ENCODE results near the gene CAMTA2. TPM values are rescaled to one million over a fixed set of nuclear protein-coding genes. Genes with fewer than 3 reads are reported as not detected.

Gene CAMTA2
- total and polyA plus RNA-seq, 2 experiments from 2014 or later = 4.4 to 8.7 TPM

- no peak for TF ChIP-seq ZNF462 (CRISPR knock-in tag; IDR thresholded peaks at IDR 0.05)
- no peak for TF ChIP-seq REST (IDR thresholded peaks at IDR 0.05; ENCODE audit: unreplicated experiment)
- no peak for TF ChIP-seq ZNF114 (CRISPR knock-in tag; IDR thresholded peaks at IDR 0.05)
- no peak for TF ChIP-seq JUNB (IDR thresholded peaks at IDR 0.05; ENCODE audit: unreplicated experiment)
- no peak for TF ChIP-seq EZH2 (IDR thresholded peaks at IDR 0.05; ENCODE audit: low read depth, unreplicated experiment)
These were observed 46.0 kb upstream of the CAMTA2 start (continued) for GRCh38 chr17:5033352-5034015.

Measured in GM23338 (cell line).